NB4 (cell line): ENCODE data around the gene SUMF1.

Source experiments
- DNase-seq: peaks from one replicate; pipeline ENCODE4 v3.0.0; 2010; ENCODE audit warnings: low read depth
- H3K4me3 ChIP-seq: one replicate; pipeline ENCODE4 v1.5.1; 2011; ENCODE audit warnings: mild to moderate bottlenecking, low read depth, low read length, moderate library complexity
- CTCF ChIP-seq: IDR thresholded peaks from one replicate; pipeline ENCODE4 v1.5.1; 2012; ENCODE audit warnings: low read depth, low read length
- MAX ChIP-seq: IDR thresholded peaks from 2 replicates; pipeline ENCODE4 v1.6.1; 2011; ENCODE audit warnings: low read depth, low read length
- MYC ChIP-seq: IDR thresholded peaks from 2 replicates; pipeline ENCODE4 v1.6.1; 2011; ENCODE audit warnings: low read depth, low read length
- POLR2A ChIP-seq: IDR thresholded peaks from 2 replicates; pipeline ENCODE4 v1.6.1; 2011; ENCODE audit warnings: mild to moderate bottlenecking; ENCODE audit not compliant: insufficient read length; ENCODE audit errors: extremely low read depth

Gene SUMF1

GRCh38 chr3:4387210-4388204 is 79.6 kb downstream of the SUMF1 start:
- H3K4me3 ChIP-seq, result no peak overlapping the region
- DNase-seq, result no peak
- TF ChIP-seq POLR2A (no peak), MYC (no peak), CTCF (no peak), MAX (no peak)

- DNase-seq, result no peak
- H3K4me3 ChIP-seq, result no peak overlapping the region
- TF ChIP-seq CTCF, result no peak
- no peak for TF ChIP-seq MYC
- no peak for TF ChIP-seq MAX
- no peak for TF ChIP-seq POLR2A
Measured at GRCh38 chr3:4385201-4385600, 81.9 kb downstream of the SUMF1 start.

GRCh38 chr3:4380013-4380412 is 87.1 kb downstream of the SUMF1 start:
- TF ChIP-seq POLR2A (no peak), MYC (no peak), CTCF (no peak), MAX (no peak)
- DNase-seq, result no peak

GRCh38 chr3:4376499-4376898 is 90.6 kb downstream of the SUMF1 start:
- no peak overlapping the region for H3K4me3 ChIP-seq
- TF ChIP-seq MYC (no peak), POLR2A (no peak), MAX (no peak), CTCF (no peak)
- DNase-seq, result no peak

More at GRCh38 chr3:4380013-4380412, 87.1 kb downstream of the SUMF1 start:
- H3K4me3 ChIP-seq, result no peak overlapping the region

GRCh38 chr3:4375911-4376310 is 91.2 kb downstream of the SUMF1 start:
- H3K4me3 ChIP-seq, result no peak overlapping the region
- TF ChIP-seq MYC (no peak), CTCF (no peak), MAX (no peak), POLR2A (no peak)
- no peak for DNase-seq
